ENCODE results near the gene PRKCE. TPM values are rescaled to one million over a fixed set of nuclear protein-coding genes. Genes with fewer than 3 reads are reported as not detected.
A peak's percentile ranks its signal among the peaks of the same experiment; 100 is the strongest.

Gene PRKCE
- total and polyA plus RNA-seq, 2 experiments from 2014 or later = 9.6 to 11.9 TPM

DNA sequence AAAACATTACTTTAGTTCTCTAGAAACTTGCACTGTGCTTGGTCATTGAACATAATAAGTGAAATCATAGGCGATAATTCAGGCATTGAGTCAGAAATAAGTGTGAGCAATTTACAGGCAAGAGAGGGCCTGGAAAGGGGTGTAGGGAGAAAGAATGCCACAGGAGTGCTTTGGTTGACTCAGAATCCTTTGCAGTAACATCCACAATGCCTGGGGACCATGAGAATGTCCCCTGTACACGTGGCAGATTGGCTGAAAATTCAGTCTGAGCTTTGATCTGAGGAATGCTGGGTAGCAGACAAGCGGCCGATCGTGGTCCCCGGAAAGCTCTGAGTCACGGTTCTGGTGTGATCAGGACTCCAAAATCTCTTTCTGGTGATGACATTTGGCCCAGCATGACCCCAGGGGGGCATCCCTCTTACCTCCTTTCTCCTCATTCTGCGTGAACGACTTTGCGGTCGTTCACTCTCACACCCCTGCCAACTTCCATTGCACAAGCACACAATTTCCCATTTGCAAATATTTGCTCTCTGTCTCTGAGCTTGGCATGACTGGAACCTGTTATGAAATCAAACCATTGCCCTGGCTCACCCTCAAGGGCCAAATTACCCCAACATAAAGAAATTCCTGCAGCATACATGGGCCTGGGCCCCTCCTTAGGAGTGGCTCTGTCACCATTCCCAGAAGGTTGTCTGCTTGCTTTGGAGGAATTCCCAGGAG lies 340.7 kb downstream of the PRKCE start:
- H3K4me2 ChIP-seq = no peak overlapping the region
- 75% methylated on average over 11 of the region's 11 CpGs for WGBS (ENCODE audit: low lambda C conversion rate, missing lambda C conversion rate)

DNA sequence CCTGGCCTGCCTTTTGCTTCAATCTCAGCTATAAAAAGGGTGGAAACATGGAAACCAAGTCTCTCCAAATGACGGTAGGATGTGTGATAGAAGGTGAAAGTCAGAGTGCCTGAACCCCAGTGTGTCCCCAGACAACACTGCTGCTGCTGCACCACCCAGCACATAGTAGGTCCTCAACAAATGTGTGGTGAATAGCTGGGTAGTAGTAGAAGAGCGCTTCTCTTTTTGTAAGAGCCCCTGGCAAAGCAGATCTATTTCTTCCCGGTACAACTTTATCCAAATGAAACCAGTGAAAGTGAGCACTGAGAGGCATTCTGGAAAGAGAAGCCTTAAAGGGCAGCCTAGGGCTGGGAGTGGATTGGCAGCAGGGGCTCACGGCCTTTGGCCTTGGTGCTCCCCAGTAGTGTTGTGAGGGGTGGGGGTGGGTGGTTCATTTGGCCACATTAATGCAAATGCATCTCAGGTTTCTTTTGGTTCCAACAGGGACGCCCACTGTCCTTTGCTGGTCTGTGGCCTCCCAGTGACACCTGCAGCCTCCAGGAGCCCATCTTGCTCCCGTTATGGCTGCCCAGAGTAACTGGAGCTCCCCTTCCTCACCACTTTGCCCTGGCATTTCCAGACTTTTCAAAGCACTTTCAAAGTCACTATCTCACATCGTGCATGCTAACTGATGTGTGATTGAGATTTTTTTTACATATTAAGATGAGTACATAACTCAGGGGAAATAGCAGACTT lies 341.4 kb downstream of the PRKCE start:
- Histone ChIP-seq H3K27ac (peak overlapping the region; percentile 55), H2AFZ (no peak overlapping the region), H3K79me2 (no peaks in the 10 kb centered on the region), H4K20me1 (ENCODE audit: insufficient read depth, poor library complexity, severe bottlenecking) (no peaks in the 10 kb centered on the region), H3K4me3 (no peak overlapping the region), H3K9me2 (replicated peaks; ENCODE audit: insufficient read depth) (no peaks in the 10 kb centered on the region), H3K4me1 (ENCODE audit: insufficient read depth) (no peaks in the 10 kb centered on the region), H3K27me3 (no peaks in the 10 kb centered on the region), H3K9me3 (ENCODE audit: low read depth) (no peaks in the 10 kb centered on the region), H3K4me2 (no peak overlapping the region), H3K36me3 (replicated peaks; ENCODE audit: insufficient read depth, low read depth) (no peaks in the 10 kb centered on the region)
- DNase-seq (ENCODE audit: low spot score) = no peak
- TF ChIP-seq EZH2phosphoT487 (IDR thresholded peaks at IDR 0.05; ENCODE audit: low read depth, severe bottlenecking, unreplicated experiment) (no peak), EZH2 (IDR thresholded peaks at IDR 0.05; ENCODE audit: borderline replicate concordance) (no peak)
- TF ChIP-seq, protein P1, sequence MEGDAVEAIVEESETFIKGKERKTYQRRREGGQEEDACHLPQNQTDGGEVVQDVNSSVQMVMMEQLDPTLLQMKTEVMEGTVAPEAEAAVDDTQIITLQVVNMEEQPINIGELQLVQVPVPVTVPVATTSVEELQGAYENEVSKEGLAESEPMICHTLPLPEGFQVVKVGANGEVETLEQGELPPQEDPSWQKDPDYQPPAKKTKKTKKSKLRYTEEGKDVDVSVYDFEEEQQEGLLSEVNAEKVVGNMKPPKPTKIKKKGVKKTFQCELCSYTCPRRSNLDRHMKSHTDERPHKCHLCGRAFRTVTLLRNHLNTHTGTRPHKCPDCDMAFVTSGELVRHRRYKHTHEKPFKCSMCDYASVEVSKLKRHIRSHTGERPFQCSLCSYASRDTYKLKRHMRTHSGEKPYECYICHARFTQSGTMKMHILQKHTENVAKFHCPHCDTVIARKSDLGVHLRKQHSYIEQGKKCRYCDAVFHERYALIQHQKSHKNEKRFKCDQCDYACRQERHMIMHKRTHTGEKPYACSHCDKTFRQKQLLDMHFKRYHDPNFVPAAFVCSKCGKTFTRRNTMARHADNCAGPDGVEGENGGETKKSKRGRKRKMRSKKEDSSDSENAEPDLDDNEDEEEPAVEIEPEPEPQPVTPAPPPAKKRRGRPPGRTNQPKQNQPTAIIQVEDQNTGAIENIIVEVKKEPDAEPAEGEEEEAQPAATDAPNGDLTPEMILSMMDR (IDR thresholded peaks at IDR 0.05; ENCODE audit: poor library complexity) = no peak
- WGBS (ENCODE audit: low lambda C conversion rate, missing lambda C conversion rate) = 65% methylated on average over 7 of the region's 7 CpGs

More for the DNA sequence above, 340.7 kb downstream of the PRKCE start:
- Histone ChIP-seq H3K36me3 (replicated peaks; ENCODE audit: insufficient read depth, low read depth) (no peaks in the 10 kb centered on the region), H3K79me2 (no peaks in the 10 kb centered on the region), H3K4me1 (ENCODE audit: insufficient read depth) (no peaks in the 10 kb centered on the region), H3K9me3 (ENCODE audit: low read depth) (no peaks in the 10 kb centered on the region), H2AFZ (no peak overlapping the region), H4K20me1 (ENCODE audit: insufficient read depth, poor library complexity, severe bottlenecking) (no peaks in the 10 kb centered on the region), H3K9me2 (replicated peaks; ENCODE audit: insufficient read depth) (no peaks in the 10 kb centered on the region), H3K27ac (peak overlapping the region; percentile 55), H3K27me3 (no peaks in the 10 kb centered on the region), H3K4me3 (no peak overlapping the region)
- TF ChIP-seq, protein P1 (IDR thresholded peaks at IDR 0.05; ENCODE audit: poor library complexity) = no peak
- TF ChIP-seq EZH2 (IDR thresholded peaks at IDR 0.05; ENCODE audit: borderline replicate concordance) (no peak), EZH2phosphoT487 (IDR thresholded peaks at IDR 0.05; ENCODE audit: low read depth, severe bottlenecking, unreplicated experiment) (no peak)
- peak; percentile 49 for DNase-seq (ENCODE audit: low spot score)

DNA sequence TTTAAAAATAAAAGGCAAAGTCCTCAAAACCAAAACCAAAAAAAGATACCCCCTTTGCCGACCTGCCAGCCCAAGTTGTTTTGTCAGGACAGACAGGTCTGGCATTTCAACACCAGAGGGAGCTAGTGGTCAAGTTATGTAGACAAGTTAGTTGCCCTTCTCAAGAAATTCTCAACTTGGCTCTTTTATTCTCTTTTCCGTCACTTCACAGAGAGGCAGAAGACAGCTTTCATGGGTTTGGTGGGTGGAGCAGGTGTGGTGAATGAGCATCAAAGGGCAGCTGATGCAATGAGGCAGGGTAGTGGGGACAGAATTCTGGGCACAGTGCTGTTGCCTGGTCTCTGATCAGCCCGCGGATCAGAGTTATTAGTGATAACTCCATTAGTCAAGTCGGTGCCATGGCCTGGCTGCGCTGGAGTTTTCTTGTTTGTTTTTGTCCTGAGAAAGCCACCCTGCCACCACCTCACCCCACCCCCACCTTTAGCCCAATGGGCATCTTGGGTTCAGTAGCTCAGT lies 342.1 kb downstream of the PRKCE start:
- peak; percentile 90 for DNase-seq (ENCODE audit: low spot score)
- Histone ChIP-seq H3K27ac (no peak overlapping the region), H3K4me1 (ENCODE audit: insufficient read depth) (no peaks in the 10 kb centered on the region), H3K27me3 (no peaks in the 10 kb centered on the region), H3K9me2 (replicated peaks; ENCODE audit: insufficient read depth) (no peaks in the 10 kb centered on the region), H3K79me2 (no peaks in the 10 kb centered on the region), H2AFZ (no peak overlapping the region), H3K4me2 (no peak overlapping the region), H3K9me3 (ENCODE audit: low read depth) (no peaks in the 10 kb centered on the region), H4K20me1 (ENCODE audit: insufficient read depth, poor library complexity, severe bottlenecking) (no peaks in the 10 kb centered on the region), H3K36me3 (replicated peaks; ENCODE audit: insufficient read depth, low read depth) (no peaks in the 10 kb centered on the region), H3K4me3 (no peak overlapping the region)
- WGBS (ENCODE audit: low lambda C conversion rate, missing lambda C conversion rate) = 64% methylated on average over 6 of the region's 6 CpGs
- TF ChIP-seq EZH2phosphoT487 (IDR thresholded peaks at IDR 0.05; ENCODE audit: low read depth, severe bottlenecking, unreplicated experiment) (no peak), EZH2 (IDR thresholded peaks at IDR 0.05; ENCODE audit: borderline replicate concordance) (no peak)
- TF ChIP-seq, protein P1 (IDR thresholded peaks at IDR 0.05; ENCODE audit: poor library complexity) = peak; percentile 86
